Lower leg skin (tissue), 3 donors: ENCODE results near the gene LRRC25.

Experiments
- POLR2A ChIP-seq, 2 donors: fragments of 450-650 bp; IDR thresholded peaks; one replicate each; pipeline ENCODE4 v1.6.1; 2016 to 2017; ENCODE audit warnings: antibody characterized with exemption in 2 of 2, mild to moderate bottlenecking in 1 of 2, moderate library complexity in 1 of 2
- TF ChIP-seq, protein P1 (sequence below), 3 donors: fragments of 450-650 bp; IDR thresholded peaks; one replicate each; pipeline ENCODE4 v1.5.1; 2016; ENCODE audit warnings: antibody characterized with exemption in 3 of 3, mild to moderate bottlenecking in 3 of 3, moderate library complexity in 2 of 3

DNA sequence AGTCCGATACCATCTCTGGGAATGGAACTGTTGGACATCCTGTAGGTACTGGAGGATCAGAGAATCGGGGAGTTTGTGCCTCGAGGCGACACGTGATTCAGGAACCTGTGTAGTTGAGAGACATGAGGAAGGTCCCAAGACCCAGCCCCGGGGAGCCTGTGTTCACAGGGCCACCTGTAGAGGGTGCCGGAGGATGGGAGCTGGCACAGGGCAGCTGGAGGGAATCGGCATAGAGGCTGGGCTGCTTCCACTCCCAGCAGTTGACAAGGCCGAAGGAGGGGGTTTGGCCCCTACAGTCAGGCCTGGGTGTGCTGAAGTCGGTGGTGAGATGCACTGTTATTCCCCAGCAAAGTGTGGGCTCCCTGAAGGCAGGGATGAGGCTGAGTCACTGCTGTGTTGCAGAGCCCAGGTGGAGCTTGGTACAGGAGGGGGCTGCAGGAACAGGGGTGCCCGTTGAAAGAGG lies 43.0 kb upstream of the LRRC25 start:
- TF ChIP-seq, protein P1, sequence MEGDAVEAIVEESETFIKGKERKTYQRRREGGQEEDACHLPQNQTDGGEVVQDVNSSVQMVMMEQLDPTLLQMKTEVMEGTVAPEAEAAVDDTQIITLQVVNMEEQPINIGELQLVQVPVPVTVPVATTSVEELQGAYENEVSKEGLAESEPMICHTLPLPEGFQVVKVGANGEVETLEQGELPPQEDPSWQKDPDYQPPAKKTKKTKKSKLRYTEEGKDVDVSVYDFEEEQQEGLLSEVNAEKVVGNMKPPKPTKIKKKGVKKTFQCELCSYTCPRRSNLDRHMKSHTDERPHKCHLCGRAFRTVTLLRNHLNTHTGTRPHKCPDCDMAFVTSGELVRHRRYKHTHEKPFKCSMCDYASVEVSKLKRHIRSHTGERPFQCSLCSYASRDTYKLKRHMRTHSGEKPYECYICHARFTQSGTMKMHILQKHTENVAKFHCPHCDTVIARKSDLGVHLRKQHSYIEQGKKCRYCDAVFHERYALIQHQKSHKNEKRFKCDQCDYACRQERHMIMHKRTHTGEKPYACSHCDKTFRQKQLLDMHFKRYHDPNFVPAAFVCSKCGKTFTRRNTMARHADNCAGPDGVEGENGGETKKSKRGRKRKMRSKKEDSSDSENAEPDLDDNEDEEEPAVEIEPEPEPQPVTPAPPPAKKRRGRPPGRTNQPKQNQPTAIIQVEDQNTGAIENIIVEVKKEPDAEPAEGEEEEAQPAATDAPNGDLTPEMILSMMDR (IDR thresholded peaks at IDR 0.05) = no peak
- TF ChIP-seq POLR2A (IDR thresholded peaks at IDR 0.05) = no peak
